Epidermal melanocyte (primary cell): ENCODE measurements around the gene MTHFSD.

Experiments
- DNase-seq: peaks from one replicate; pipeline ENCODE4 v3.0.0; 2011; ENCODE audit warnings: low spot score; ENCODE audit not compliant: insufficient read length

MTHFSD gene

DNA sequence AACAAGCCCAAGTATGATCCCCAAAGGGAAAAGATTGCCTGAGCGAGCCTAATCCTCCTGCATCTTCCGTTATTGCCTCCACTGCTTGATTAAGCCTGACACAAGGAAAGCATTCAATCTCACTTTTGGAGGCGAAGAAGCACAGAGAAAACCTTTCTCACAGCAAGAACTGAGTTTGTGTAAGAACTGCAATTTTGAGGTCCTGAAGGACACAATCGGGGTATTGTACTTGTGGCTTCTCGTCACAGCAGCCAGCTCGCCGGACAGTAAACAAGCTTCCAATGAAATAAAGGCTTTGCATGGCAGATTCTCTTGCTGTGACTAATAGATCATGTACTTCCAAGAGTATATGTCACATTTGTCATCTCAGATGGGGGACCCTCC lies 63.4 kb downstream of the MTHFSD start:
- DNase-seq: peak; percentile 94

GRCh38 chr16:86490859-86491639 lies 64.0 kb downstream of the MTHFSD start:
- DNase-seq: peak; percentile 48

- no peak for DNase-seq
Observed at GRCh38 chr16:86485746-86486145, 69.3 kb downstream of the MTHFSD start.

DNA sequence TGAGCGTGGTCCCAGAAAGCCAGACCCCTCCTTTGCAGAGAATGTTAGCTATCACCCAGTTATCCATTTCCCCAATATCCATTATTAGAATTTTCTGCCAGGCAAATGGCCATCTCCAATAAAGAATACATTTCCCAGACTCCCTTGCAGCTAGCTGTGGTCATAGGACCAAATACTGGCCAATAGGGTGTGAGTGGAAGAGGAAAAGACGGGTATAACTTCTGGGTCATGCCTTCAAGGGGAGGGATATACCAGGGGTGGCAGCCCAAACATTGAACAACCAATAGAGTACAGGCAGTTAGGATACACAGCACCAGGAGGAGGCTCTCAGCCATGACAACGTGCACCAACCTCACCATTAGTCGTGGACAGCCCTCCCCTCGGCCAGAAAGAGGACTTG lies 70.8 kb downstream of the MTHFSD start:
- no peak for DNase-seq

DNA sequence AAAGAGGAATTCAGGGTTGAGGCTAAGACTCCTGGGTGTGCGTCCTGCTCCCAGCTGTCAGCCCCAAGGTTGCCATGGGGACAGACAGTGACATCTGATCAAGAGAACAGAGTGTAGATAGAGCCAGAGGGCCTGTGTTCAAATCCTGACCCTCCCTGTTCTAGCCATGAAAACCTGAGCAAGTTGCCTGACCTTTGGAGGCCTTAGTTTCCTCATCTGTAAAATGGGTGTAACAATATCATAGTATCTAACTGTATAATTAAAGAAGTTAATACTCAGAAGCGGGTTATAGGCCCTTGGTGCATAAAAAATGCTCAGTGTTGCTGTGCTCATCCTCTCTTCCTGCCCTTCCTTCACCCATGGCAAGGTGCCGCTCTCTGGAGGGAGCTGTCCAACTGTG lies 73.4 kb downstream of the MTHFSD start:
- no peak for DNase-seq

DNA sequence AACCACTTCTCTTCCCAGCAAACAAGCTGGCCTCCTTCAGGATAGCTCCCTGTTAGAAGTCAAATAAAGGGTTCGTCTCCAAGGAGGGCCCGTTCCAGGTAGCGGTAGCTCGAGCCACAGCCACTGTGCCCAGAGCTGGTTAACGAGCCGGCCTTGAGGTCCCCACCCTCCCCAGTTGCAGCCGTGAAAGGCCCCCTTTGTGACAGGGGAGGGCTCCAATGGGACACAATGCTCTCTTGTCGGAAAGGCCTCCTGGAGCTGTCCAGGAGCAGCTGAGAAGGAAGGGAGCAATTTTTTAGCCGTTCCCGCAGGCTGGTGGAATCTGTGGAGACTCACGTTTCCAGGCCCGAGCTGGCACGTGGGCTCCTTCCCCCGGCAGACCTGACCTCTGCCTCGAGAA lies 74.6 kb downstream of the MTHFSD start:
- DNase-seq: no peak
